Endothelial cell of umbilical vein (primary cell): ENCODE measurements around the gene POC5. TPM values are rescaled to one million over a fixed set of nuclear protein-coding genes. Genes with fewer than 3 reads are reported as not detected.

ENCODE experiments used
- BruUV-seq: library from RNA; stranded (reverse); fragments of 400-500 nt; replicated peaks from 2 replicates; lab custom pipeline; 2021; lab: Mats Ljungman, UMichigan
- CTCF ChIA-PET: fragments of 300-600, 350-600 bp; sonication (Branson Sonifier 250); formaldehyde crosslinking; loops from one replicate; lab custom pipeline; 2021; ENCODE audit warnings: antibody characterized with exemption, inconsistent platforms; lab: Charles Lee
- POLR2A ChIA-PET: fragments of 300-600, 350-600 bp; sonication (Branson Sonifier 250); formaldehyde crosslinking; loops from one replicate; lab custom pipeline; 2021; ENCODE audit warnings: antibody characterized with exemption, inconsistent platforms; lab: Charles Lee
- DNase-seq: peaks from one replicate; pipeline ENCODE4 v3.0.0-alpha.2; 2011; ENCODE audit warnings: low read depth, low spot score
- FAIRE-seq: peaks from 2 replicates; lab custom pipeline; 2011; peaks lifted over from hg19 to GRCh38; lab: Jason Lieb, UNC
- H2AFZ ChIP-seq: 2 replicates; pipeline ENCODE4 v1.6.0; 2012; ENCODE audit warnings: low read depth, low read length, control low read depth, inconsistent platforms
- H3K27ac ChIP-seq: 2 replicates; pipeline ENCODE4 v1.5.1; 2011; ENCODE audit warnings: low read depth, mild to moderate bottlenecking, control low read depth, low read length, moderate library complexity; ENCODE audit not compliant: insufficient read depth
- H3K27me3 ChIP-seq, 2 experiments: 2 replicates each; pipeline versions ENCODE4 v1.6.0 to v1.6.1; 2011; ENCODE audit warnings: low read length in 2 of 2, mixed read lengths in 1 of 2; ENCODE audit not compliant: control insufficient read depth in 2 of 2, insufficient read depth in 2 of 2
- H3K36me3 ChIP-seq, 2 experiments: 2 replicates in 1 of 2; 3 replicates in 1 of 2; pipeline ENCODE4 v1.5.1; 2011; ENCODE audit warnings: low read length in 2 of 2, mild to moderate bottlenecking in 1 of 2, moderate library complexity in 1 of 2; ENCODE audit not compliant: control insufficient read depth in 2 of 2, insufficient read depth in 2 of 2; ENCODE audit errors: extremely low read depth in 1 of 2
- H3K4me1 ChIP-seq: 3 replicates; pipeline ENCODE4 v1.5.1; 2011; ENCODE audit warnings: mild to moderate bottlenecking, low read length; ENCODE audit not compliant: control insufficient read depth, insufficient read depth; ENCODE audit errors: extremely low read depth
- H3K4me2 ChIP-seq: 2 replicates; pipeline ENCODE4 v1.6.1; 2011; ENCODE audit warnings: low read length, control low read depth, mixed read lengths; ENCODE audit not compliant: insufficient read depth
- H3K4me3 ChIP-seq, 3 experiments: fragments of 200-600 bp in 1 of 3; sonication (generic), shearing (Covaris generic) in 1 of 3; replicated peaks in 1 of 3; 2 replicates each; pipeline ENCODE4 v1.5.1; 2011 to 2016; ENCODE audit warnings: control low read depth in 3 of 3, low read length in 3 of 3, mild to moderate bottlenecking in 2 of 3, inconsistent platforms in 1 of 3, low read depth in 1 of 3, moderate library complexity in 1 of 3; ENCODE audit not compliant: insufficient read depth in 1 of 3
- H3K79me2 ChIP-seq: 2 replicates; pipeline ENCODE4 v1.6.0; 2012; ENCODE audit warnings: low read length, inconsistent platforms; ENCODE audit not compliant: control insufficient read depth, insufficient read depth
- H3K9ac ChIP-seq: replicated peaks from 2 replicates; pipeline ENCODE3; 2011; ENCODE audit warnings: low read length, control low read depth; ENCODE audit not compliant: insufficient read depth; ENCODE audit errors: extremely low read depth
- H3K9me1 ChIP-seq: replicated peaks from 3 replicates; pipeline ENCODE4 v1.6.0; 2011; ENCODE audit warnings: mild to moderate bottlenecking, low read length; ENCODE audit not compliant: control insufficient read depth, insufficient read depth; ENCODE audit errors: extremely low read depth
- H3K9me3 ChIP-seq: replicated peaks from 2 replicates; pipeline ENCODE4 v1.5.1; 2012; ENCODE audit warnings: low read length, inconsistent platforms; ENCODE audit not compliant: control insufficient read depth, insufficient read depth
- H4K20me1 ChIP-seq: replicated peaks from 2 replicates; pipeline ENCODE3; 2011; ENCODE audit warnings: mild to moderate bottlenecking, low read length; ENCODE audit not compliant: control insufficient read depth, insufficient read depth; ENCODE audit errors: extremely low read depth
- CTCF ChIP-seq, 2 donors: IDR thresholded peaks; 1 replicate in 1 of 2; 2 replicates in 1 of 2; pipeline ENCODE4 v1.5.1; 2011; ENCODE audit warnings: low read length in 2 of 2, mild to moderate bottlenecking in 2 of 2, moderate library complexity in 2 of 2, control low read depth in 1 of 2, inconsistent platforms in 1 of 2, low read depth in 1 of 2; ENCODE audit not compliant: insufficient read depth in 1 of 2; ENCODE audit errors: extremely low read depth in 1 of 2
- EZH2 ChIP-seq: IDR thresholded peaks from 2 replicates; pipeline ENCODE4 v1.6.1; 2012; ENCODE audit warnings: borderline replicate concordance, low read depth, mild to moderate bottlenecking, moderate library complexity, low read length, inconsistent platforms; ENCODE audit not compliant: severe bottlenecking
- FOS ChIP-seq: IDR thresholded peaks from 2 replicates; pipeline ENCODE4 v1.6.1; 2011; ENCODE audit warnings: mild to moderate bottlenecking, low read length, moderate library complexity, borderline replicate concordance; ENCODE audit not compliant: insufficient read depth
- GATA2 ChIP-seq: IDR thresholded peaks from 2 replicates; pipeline ENCODE4 v1.7.0; 2011; ENCODE audit warnings: low read depth, mild to moderate bottlenecking, moderate library complexity, mixed read lengths, low read length; ENCODE audit not compliant: insufficient read length, insufficient read depth
- JUN ChIP-seq: IDR thresholded peaks from 2 replicates; pipeline ENCODE4 v1.6.1; 2011; ENCODE audit warnings: borderline replicate concordance, low read depth; ENCODE audit not compliant: insufficient read length, insufficient read depth
- MAX ChIP-seq: IDR thresholded peaks from 2 replicates; pipeline ENCODE4 v1.6.1; 2011; ENCODE audit not compliant: insufficient read depth, insufficient read length
- MYC ChIP-seq: IDR thresholded peaks from one replicate; pipeline ENCODE4 v1.6.1; 2011; ENCODE audit warnings: mild to moderate bottlenecking, low read depth, low read length
- POLR2A ChIP-seq: IDR thresholded peaks from 2 replicates; pipeline ENCODE4 v1.6.1; 2012; ENCODE audit warnings: low read depth, mild to moderate bottlenecking, control low read depth, low read length
- POLR2AphosphoS5 ChIP-seq: IDR thresholded peaks from 2 replicates; pipeline ENCODE4 v1.6.1; 2012; ENCODE audit warnings: low read depth, mild to moderate bottlenecking, control low read depth, low read length, moderate library complexity; ENCODE audit not compliant: insufficient read depth
- dilution Hi-C: fragments of 300-500 bp; cut with MboI; formaldehyde crosslinking; loops from one replicate; pipeline ENCODE4 v1.15.0; 2019; ENCODE audit warnings: low sequenced_read_pairs; ENCODE audit not compliant: extremely low pct_ligation_motif_present
- intact Hi-C: fragments of 100-400 bp; cut with micrococcal nuclease; formaldehyde crosslinking; loops from one replicate; pipeline ENCODE4 v1.10.0; 2022
- polyA plus RNA-seq, 4 experiments: library from polyadenylated mRNA; depleted of rRNA in 3 of 4; stranded (reverse) in 3 of 4; unstranded in 1 of 4; fragments of >200 nt; gene quantifications; 2 replicates each; pipeline versions ENCODE4 v1.2.1 to v1.2.3, GENCODE V29; 2011 to 2012; ENCODE audit warnings: missing spikeins in 1 of 4
- total RNA-seq: library from RNA; stranded (reverse); gene quantifications from 2 replicates; pipeline ENCODE4 v1.2.3, GENCODE V29; 2021

The POC5 gene
- total and polyA plus RNA-seq, 2 donors (not counting 3 experiments of a cell fraction or from before 2014, with no cell fraction given), result 8.3 to 15.9 TPM

DNA sequence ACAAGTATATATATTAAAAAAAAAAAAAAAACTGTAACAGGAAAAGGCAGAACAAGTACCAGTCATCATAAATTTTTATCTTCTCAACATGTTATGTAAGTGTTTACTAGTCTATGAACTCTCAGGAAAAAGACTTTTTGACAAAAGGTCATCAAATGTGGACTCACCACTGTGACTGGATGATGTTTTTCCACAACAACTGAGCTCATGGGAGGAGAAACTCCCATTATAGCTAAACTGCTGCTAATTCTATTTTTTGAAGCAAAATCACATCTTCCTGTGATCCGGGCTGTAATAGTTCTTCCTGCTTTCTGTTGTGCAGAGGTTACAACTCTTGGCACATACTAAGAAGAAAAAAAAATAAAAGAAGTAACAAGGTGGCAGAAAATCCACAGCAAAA lies 39.6 kb downstream of the POC5 start:
- no TSS peak for BruUV-seq
- H3K79me2 ChIP-seq, result no peaks in the 10 kb centered on the region
- H3K9me3 ChIP-seq, result no peaks in the 10 kb centered on the region
- no peaks in the 10 kb centered on the region for H3K27me3 ChIP-seq
- peak overlapping the region in 1 of 3 experiments; percentile 10 for H3K4me3 ChIP-seq
- dilution Hi-C loops (no loop called here), intact Hi-C loops (loop anchor here (5.0 kb wide), 2 partner anchors 35 to 80 kb away; no protein-coding TSS in a partner anchor)
- peak overlapping the region; percentile 41 for H3K9ac ChIP-seq
- TF ChIP-seq EZH2, result no peak
- no peak for TF ChIP-seq FOS
- TF ChIP-seq POLR2A, result no peak
- TF ChIP-seq JUN, result no peak
- no peak for TF ChIP-seq MYC
- no peak for TF ChIP-seq CTCF (IDR thresholded peaks at IDR 0.05; ENCODE audit: extremely low read depth in 1 of 2, insufficient read depth in 1 of 2, low read depth in 1 of 2, low read length in 2 of 2)
- no peak for TF ChIP-seq POLR2AphosphoS5
- no peak for TF ChIP-seq MAX
- no peak for TF ChIP-seq GATA2
- peaks cover 29% of the 10 kb centered on the region for H3K4me1 ChIP-seq
- ChIA-PET POLR2A (interaction anchor here (0.7 kb wide), 1 partner anchor 95 kb away, joined by 4 read pairs; no protein-coding TSS in a partner anchor), CTCF (interaction anchor here (0.7 to 2.2 kb wide), 5 partner anchors 13 to 441 kb away, joined by 3 to 5 read pairs (median 4); partner anchors contain the start of genes ANKRD31 and HMGCR)
- H3K9me1 ChIP-seq, result no peaks in the 10 kb centered on the region
- no peaks in the 10 kb centered on the region for H4K20me1 ChIP-seq
- H3K27ac ChIP-seq, result peak overlapping the region; percentile 66
- peak overlapping the region; percentile 40 for H2AFZ ChIP-seq
- no peaks in the 10 kb centered on the region for H3K36me3 ChIP-seq
- peak overlapping the region; percentile 73 for H3K4me2 ChIP-seq
- DNase-seq (peak; percentile 95), FAIRE-seq (no peak)
